ENCODE measurements around the gene ZC3H4.

Gene ZC3H4

GRCh38 chr19:47086280-47086679 lies 27.3 kb downstream of the ZC3H4 start:
- Histone ChIP-seq H2BK120ac (ENCODE audit: insufficient read depth, low read length, poor library complexity) (no peak overlapping the region), H3K9ac (ENCODE audit: low read length) (no peak overlapping the region), H3K79me2 (ENCODE audit: control insufficient read depth, insufficient read depth, low read length, poor library complexity) (no peaks in the 10 kb centered on the region), H3K36me3 (ENCODE audit: control insufficient read depth in 1 of 2, insufficient read depth in 2 of 2, low read length in 2 of 2) (peaks cover 71 to 74% of the 10 kb centered on the region in 2 experiments), H3K9me3 (ENCODE audit: insufficient read depth, low read depth, low read length) (peaks cover 2% of the 10 kb centered on the region), H3K14ac (ENCODE audit: low read length) (no peak overlapping the region), H3K27ac (ENCODE audit: low read depth, low read length) (no peak overlapping the region), H4K91ac (ENCODE audit: low read depth, low read length) (no peak overlapping the region), H3K79me1 (ENCODE audit: low read length) (no peaks in the 10 kb centered on the region), H4K8ac (ENCODE audit: low read depth, low read length) (no peak overlapping the region), H3K4me2 (ENCODE audit: low read length) (no peak overlapping the region), H3K4me1 (ENCODE audit: control insufficient read depth in 1 of 2, insufficient read depth in 2 of 2, low read length in 2 of 2) (peaks cover 3 to 4% of the 10 kb centered on the region in 2 experiments), H3K27me3 (ENCODE audit: insufficient read depth, low read length) (no peaks in the 10 kb centered on the region), H3K18ac (ENCODE audit: low read length) (no peak overlapping the region), H4K12ac (ENCODE audit: low read depth, low read length) (no peak overlapping the region), H3K23ac (ENCODE audit: low read length) (no peak overlapping the region), H2BK12ac (ENCODE audit: low read length) (no peak overlapping the region), H2BK5ac (ENCODE audit: low read depth, low read length, poor library complexity) (no peak overlapping the region), H2AFZ (ENCODE audit: insufficient read depth, low read length, poor library complexity) (no peak overlapping the region), H3K4ac (ENCODE audit: low read depth, low read length) (no peak overlapping the region), H2AK5ac (ENCODE audit: low read length) (no peak overlapping the region), H3K4me3 (ENCODE audit: low read depth, low read length) (no peak overlapping the region)
- no peak for DNase-seq
- WGBS (ENCODE audit: extremely low coverage, insufficient coverage, insufficient read length), result no CpG with 5 or more reads among the region's 17 CpGs

GRCh38 chr19:47084879-47085439 lies 28.6 kb downstream of the ZC3H4 start:
- Histone ChIP-seq H4K8ac (ENCODE audit: low read depth, low read length) (no peak overlapping the region), H4K91ac (ENCODE audit: low read depth, low read length) (no peak overlapping the region), H3K18ac (ENCODE audit: low read length) (no peak overlapping the region), H4K12ac (ENCODE audit: low read depth, low read length) (no peak overlapping the region), H3K14ac (ENCODE audit: low read length) (no peak overlapping the region), H3K79me1 (ENCODE audit: low read length) (no peaks in the 10 kb centered on the region), H3K4ac (ENCODE audit: low read depth, low read length) (no peak overlapping the region), H2BK120ac (ENCODE audit: insufficient read depth, low read length, poor library complexity) (no peak overlapping the region), H3K4me2 (ENCODE audit: low read length) (no peak overlapping the region), H3K27me3 (ENCODE audit: insufficient read depth, low read length) (no peaks in the 10 kb centered on the region), H3K9ac (ENCODE audit: low read length) (no peak overlapping the region), H3K9me3 (ENCODE audit: insufficient read depth, low read depth, low read length) (peaks cover under 1% of the 10 kb centered on the region), H3K23ac (ENCODE audit: low read length) (no peak overlapping the region), H2AFZ (ENCODE audit: insufficient read depth, low read length, poor library complexity) (no peak overlapping the region), H2BK5ac (ENCODE audit: low read depth, low read length, poor library complexity) (no peak overlapping the region), H2BK12ac (ENCODE audit: low read length) (no peak overlapping the region), H3K79me2 (ENCODE audit: control insufficient read depth, insufficient read depth, low read length, poor library complexity) (no peaks in the 10 kb centered on the region), H3K36me3 (ENCODE audit: control insufficient read depth in 1 of 2, insufficient read depth in 2 of 2, low read length in 2 of 2) (peaks cover 67 to 79% of the 10 kb centered on the region in 2 experiments), H3K27ac (ENCODE audit: low read depth, low read length) (no peak overlapping the region), H3K4me1 (ENCODE audit: control insufficient read depth in 1 of 2, insufficient read depth in 2 of 2, low read length in 2 of 2) (peaks cover 5 to 8% of the 10 kb centered on the region in 2 experiments), H3K4me3 (ENCODE audit: low read depth, low read length) (no peak overlapping the region), H2AK5ac (ENCODE audit: low read length) (no peak overlapping the region)
- no peak for DNase-seq
- WGBS (ENCODE audit: extremely low coverage, insufficient coverage, insufficient read length), result no CpG with 5 or more reads among the region's 24 CpGs

GRCh38 chr19:47082493-47082892 lies 31.1 kb downstream of the ZC3H4 start:
- Histone ChIP-seq H3K18ac (ENCODE audit: low read length) (no peak overlapping the region), H4K12ac (ENCODE audit: low read depth, low read length) (no peak overlapping the region), H2AFZ (ENCODE audit: insufficient read depth, low read length, poor library complexity) (no peak overlapping the region), H2BK12ac (ENCODE audit: low read length) (no peak overlapping the region), H3K4me1 (ENCODE audit: control insufficient read depth in 1 of 2, insufficient read depth in 2 of 2, low read length in 2 of 2) (peaks cover 5 to 13% of the 10 kb centered on the region in 2 experiments), H4K91ac (ENCODE audit: low read depth, low read length) (no peak overlapping the region), H3K4me3 (ENCODE audit: low read depth, low read length) (no peak overlapping the region), H3K9me3 (ENCODE audit: insufficient read depth, low read depth, low read length) (no peaks in the 10 kb centered on the region), H3K36me3 (ENCODE audit: control insufficient read depth in 1 of 2, insufficient read depth in 2 of 2, low read length in 2 of 2) (peaks cover 64 to 72% of the 10 kb centered on the region in 2 experiments), H2BK120ac (ENCODE audit: insufficient read depth, low read length, poor library complexity) (no peak overlapping the region), H3K9ac (ENCODE audit: low read length) (no peak overlapping the region), H3K79me2 (ENCODE audit: control insufficient read depth, insufficient read depth, low read length, poor library complexity) (no peaks in the 10 kb centered on the region), H2AK5ac (ENCODE audit: low read length) (no peak overlapping the region), H3K27ac (ENCODE audit: low read depth, low read length) (no peak overlapping the region), H3K23ac (ENCODE audit: low read length) (no peak overlapping the region), H3K79me1 (ENCODE audit: low read length) (no peaks in the 10 kb centered on the region), H3K4ac (ENCODE audit: low read depth, low read length) (no peak overlapping the region), H4K8ac (ENCODE audit: low read depth, low read length) (no peak overlapping the region), H3K27me3 (ENCODE audit: insufficient read depth, low read length) (no peaks in the 10 kb centered on the region), H3K4me2 (ENCODE audit: low read length) (no peak overlapping the region), H2BK5ac (ENCODE audit: low read depth, low read length, poor library complexity) (no peak overlapping the region), H3K14ac (ENCODE audit: low read length) (no peak overlapping the region)
- no peak for DNase-seq
- WGBS (ENCODE audit: extremely low coverage, insufficient coverage, insufficient read length), result no CpG with 5 or more reads among the region's 5 CpGs

- H4K12ac ChIP-seq (ENCODE audit: low read depth, low read length), result no peak overlapping the region
- DNase-seq, result peak; percentile 7 to 51
- no CpG with 5 or more reads among the region's 6 CpGs for WGBS (ENCODE audit: extremely low coverage, insufficient coverage, insufficient read length)
- H3K4me1 ChIP-seq (ENCODE audit: control insufficient read depth in 1 of 2, insufficient read depth in 2 of 2, low read length in 2 of 2), result peaks cover 5 to 13% of the 10 kb centered on the region in 2 experiments
- no peaks in the 10 kb centered on the region for H3K27me3 ChIP-seq (ENCODE audit: insufficient read depth, low read length)
- H2AFZ ChIP-seq (ENCODE audit: insufficient read depth, low read length, poor library complexity), result no peak overlapping the region
- no peak overlapping the region for H3K27ac ChIP-seq (ENCODE audit: low read depth, low read length)
- no peak overlapping the region for H3K4me2 ChIP-seq (ENCODE audit: low read length)
- H4K91ac ChIP-seq (ENCODE audit: low read depth, low read length), result no peak overlapping the region
- no peak overlapping the region for H2BK5ac ChIP-seq (ENCODE audit: low read depth, low read length, poor library complexity)
- H3K23ac ChIP-seq (ENCODE audit: low read length), result no peak overlapping the region
- peaks cover 65 to 71% of the 10 kb centered on the region in 2 experiments for H3K36me3 ChIP-seq (ENCODE audit: control insufficient read depth in 1 of 2, insufficient read depth in 2 of 2, low read length in 2 of 2)
- H4K8ac ChIP-seq (ENCODE audit: low read depth, low read length), result no peak overlapping the region
- no peaks in the 10 kb centered on the region for H3K79me1 ChIP-seq (ENCODE audit: low read length)
- no peaks in the 10 kb centered on the region for H3K9me3 ChIP-seq (ENCODE audit: insufficient read depth, low read depth, low read length)
- H3K9ac ChIP-seq (ENCODE audit: low read length), result no peak overlapping the region
- H2AK5ac ChIP-seq (ENCODE audit: low read length), result no peak overlapping the region
- H3K4me3 ChIP-seq (ENCODE audit: low read depth, low read length), result no peak overlapping the region
- no peak overlapping the region for H2BK120ac ChIP-seq (ENCODE audit: insufficient read depth, low read length, poor library complexity)
- no peak overlapping the region for H3K4ac ChIP-seq (ENCODE audit: low read depth, low read length)
- no peak overlapping the region for H2BK12ac ChIP-seq (ENCODE audit: low read length)
- H3K79me2 ChIP-seq (ENCODE audit: control insufficient read depth, insufficient read depth, low read length, poor library complexity), result no peaks in the 10 kb centered on the region
- H3K14ac ChIP-seq (ENCODE audit: low read length), result no peak overlapping the region
- H3K18ac ChIP-seq (ENCODE audit: low read length), result no peak overlapping the region
Measured at GRCh38 chr19:47081095-47081494, 32.5 kb downstream of the ZC3H4 start.

All from trophoblast cell (in vitro differentiated cells and primary cell).